ENCODE data around the gene ABCB10.

Gene ABCB10

DNA sequence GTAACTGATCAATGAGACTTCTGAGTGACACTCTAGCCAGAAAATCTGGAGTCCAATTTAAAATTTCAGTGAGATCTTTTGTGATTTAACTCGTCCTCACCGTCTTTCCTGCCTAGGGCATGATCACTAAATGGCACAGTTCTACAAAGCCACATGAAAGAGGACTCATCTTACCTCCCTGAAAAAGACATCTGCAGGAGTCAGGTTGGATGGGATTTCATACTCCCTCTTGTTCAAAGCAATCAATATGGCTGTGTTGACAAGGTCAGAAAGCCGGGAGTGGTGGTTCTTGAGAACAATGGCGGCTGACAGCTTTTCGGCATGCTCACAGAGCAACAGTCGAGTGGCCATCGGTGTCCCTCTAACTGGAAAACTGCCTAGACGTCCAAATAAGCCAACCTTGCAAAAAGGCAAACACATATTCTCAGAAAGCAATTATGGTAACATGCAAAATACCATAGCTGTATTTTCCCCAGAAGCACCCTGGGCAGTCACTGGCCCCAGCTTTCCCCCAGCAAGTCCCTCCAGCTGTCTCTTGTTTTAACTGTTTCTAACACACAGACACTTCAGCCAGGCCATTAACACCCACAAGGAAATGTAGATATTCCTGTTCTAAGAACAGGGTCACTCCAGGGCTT, 88.0 kb downstream of the ABCB10 start:
- no peak for DNase-seq

DNA sequence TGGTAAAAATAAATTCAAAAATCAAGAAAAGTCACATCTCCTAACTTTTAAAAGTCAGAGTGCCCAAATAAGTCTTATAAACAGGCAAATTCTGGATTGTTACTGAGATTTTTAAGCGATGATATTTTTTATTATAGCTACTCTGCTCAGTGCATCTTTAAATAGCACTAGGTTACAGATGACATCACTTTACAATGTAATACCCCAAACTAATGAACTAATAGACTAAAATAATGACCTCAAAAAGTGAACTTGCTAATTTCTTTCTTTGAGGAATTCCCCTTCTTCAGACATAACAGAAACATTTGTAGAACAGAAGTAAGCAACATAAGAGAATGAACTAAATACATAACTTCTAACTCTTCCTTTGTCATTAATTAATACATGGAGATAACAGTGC, 91.6 kb downstream of the ABCB10 start:
- no peak for DNase-seq

Data from activated CD8-positive, alpha-beta memory T cell treated with anti-CD3 and anti-CD28 coated beads for 24 hours (primary cell).